H1 (cell line): ENCODE results near the gene AK8. TPM values are rescaled to one million over a fixed set of nuclear protein-coding genes. Genes with fewer than 3 reads are reported as not detected.

Experiments
- CHD7 ChIP-seq: fragments of 300-600 bp; sonication (generic); IDR thresholded peaks from 2 replicates; pipeline ENCODE4 v1.7.1; 2012; ENCODE audit warnings: low read length, moderate library complexity, mild to moderate bottlenecking, inconsistent platforms; ENCODE audit not compliant: insufficient replicate concordance
- GABPA ChIP-seq: IDR thresholded peaks from 2 replicates; pipeline ENCODE4 v1.6.1; 2011; ENCODE audit warnings: mild to moderate bottlenecking, low read length, moderate library complexity, borderline replicate concordance; ENCODE audit not compliant: insufficient read depth
- SP2 ChIP-seq: IDR thresholded peaks from 2 replicates; pipeline ENCODE4 v1.6.1; 2012; ENCODE audit warnings: mild to moderate bottlenecking, low read length, inconsistent platforms
- polyA plus RNA-seq, 7 experiments: library from polyadenylated mRNA; depleted of rRNA in 3 of 7; stranded (reverse) in 5 of 7; unstranded in 2 of 7; fragments of >200 nt in 5 of 7; fragments of 200-250 nt in 2 of 7; gene quantifications; 1 replicate in 5 of 7; 2 replicates in 1 of 7; 4 replicates in 1 of 7; pipeline versions ENCODE4 v1.2.1 to v1.2.3, GENCODE V29; 2011 to 2013; ENCODE audit warnings: missing spikeins in 2 of 7, mixed read lengths in 2 of 7
- total RNA-seq: library from RNA; stranded (reverse); fragmentation: NEBNext Ultra II Directional; extraction: Animal tissue kit (Norgen Biotek cat#: 25700); gene quantifications from 2 replicates; pipeline ENCODE4 v1.2.1, GENCODE V29; 2021

AK8 gene
- total and polyA plus RNA-seq, 2 of the 8 experiments (the other 6 are each of a cell fraction or from before 2014, with no cell fraction given), result 0.35 to 0.48 TPM

- TF ChIP-seq CHD7 (no peak), SP2 (no peak), GABPA (no peak)
Measured at GRCh38 chr9:132923346-132923902, 45.3 kb upstream of the AK8 start (continued).
